Endothelial cell of umbilical vein (primary cell): ENCODE data around the gene DLGAP4.

Experiments used
- EZH2 ChIP-seq: IDR thresholded peaks from 2 replicates; pipeline ENCODE4 v1.6.1; 2012; ENCODE audit warnings: borderline replicate concordance, low read depth, mild to moderate bottlenecking, moderate library complexity, low read length, inconsistent platforms; ENCODE audit not compliant: severe bottlenecking
- JUN ChIP-seq: IDR thresholded peaks from 2 replicates; pipeline ENCODE4 v1.6.1; 2011; ENCODE audit warnings: borderline replicate concordance, low read depth; ENCODE audit not compliant: insufficient read length, insufficient read depth
- POLR2A ChIP-seq: IDR thresholded peaks from 2 replicates; pipeline ENCODE4 v1.6.1; 2012; ENCODE audit warnings: low read depth, mild to moderate bottlenecking, control low read depth, low read length
- TF ChIP-seq, protein P1 (sequence below), 2 donors: IDR thresholded peaks; 1 replicate in 1 of 2; 2 replicates in 1 of 2; pipeline ENCODE4 v1.5.1; 2011; ENCODE audit warnings: low read length in 2 of 2, mild to moderate bottlenecking in 2 of 2, moderate library complexity in 2 of 2, control low read depth in 1 of 2, inconsistent platforms in 1 of 2, low read depth in 1 of 2; ENCODE audit not compliant: insufficient read depth in 1 of 2; ENCODE audit errors: extremely low read depth in 1 of 2

DNA sequence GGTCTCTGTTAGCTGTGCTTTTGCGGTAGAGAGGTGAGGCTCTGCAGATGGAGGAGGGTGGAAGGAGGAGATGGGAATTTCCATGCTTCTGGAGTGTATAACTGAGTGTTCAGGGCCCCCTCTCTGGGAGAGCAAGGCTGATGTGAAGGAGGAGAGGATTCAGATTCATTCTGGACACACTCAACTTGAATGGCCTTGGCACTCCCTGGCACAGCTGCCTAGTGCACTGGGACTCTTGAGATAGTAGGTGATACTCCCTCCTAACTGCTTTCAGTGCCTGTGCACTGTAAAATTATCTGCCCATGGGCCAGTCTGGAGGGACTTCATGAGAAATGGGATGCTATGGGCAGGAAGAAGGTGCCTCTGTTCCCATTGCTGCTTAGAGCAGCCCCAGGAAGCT lies 180.9 kb downstream of the DLGAP4 start:
- TF ChIP-seq, protein P1, sequence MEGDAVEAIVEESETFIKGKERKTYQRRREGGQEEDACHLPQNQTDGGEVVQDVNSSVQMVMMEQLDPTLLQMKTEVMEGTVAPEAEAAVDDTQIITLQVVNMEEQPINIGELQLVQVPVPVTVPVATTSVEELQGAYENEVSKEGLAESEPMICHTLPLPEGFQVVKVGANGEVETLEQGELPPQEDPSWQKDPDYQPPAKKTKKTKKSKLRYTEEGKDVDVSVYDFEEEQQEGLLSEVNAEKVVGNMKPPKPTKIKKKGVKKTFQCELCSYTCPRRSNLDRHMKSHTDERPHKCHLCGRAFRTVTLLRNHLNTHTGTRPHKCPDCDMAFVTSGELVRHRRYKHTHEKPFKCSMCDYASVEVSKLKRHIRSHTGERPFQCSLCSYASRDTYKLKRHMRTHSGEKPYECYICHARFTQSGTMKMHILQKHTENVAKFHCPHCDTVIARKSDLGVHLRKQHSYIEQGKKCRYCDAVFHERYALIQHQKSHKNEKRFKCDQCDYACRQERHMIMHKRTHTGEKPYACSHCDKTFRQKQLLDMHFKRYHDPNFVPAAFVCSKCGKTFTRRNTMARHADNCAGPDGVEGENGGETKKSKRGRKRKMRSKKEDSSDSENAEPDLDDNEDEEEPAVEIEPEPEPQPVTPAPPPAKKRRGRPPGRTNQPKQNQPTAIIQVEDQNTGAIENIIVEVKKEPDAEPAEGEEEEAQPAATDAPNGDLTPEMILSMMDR (IDR thresholded peaks at IDR 0.05; ENCODE audit: extremely low read depth in 1 of 2, insufficient read depth in 1 of 2, low read depth in 1 of 2, low read length in 2 of 2): no peak
- TF ChIP-seq POLR2A: no peak
- TF ChIP-seq EZH2: no peak
- no peak for TF ChIP-seq JUN
